ENCODE results near the gene MARCKSL1.

- TF ChIP-seq CTCF (IDR thresholded peaks at IDR 0.05; ENCODE audit: low read depth, low read length, poor library complexity, severe bottlenecking): no peak
- no peak for TF ChIP-seq EZH2phosphoT487 (IDR thresholded peaks at IDR 0.05; ENCODE audit: borderline replicate concordance, low read length)
Observed at GRCh38 chr1:32285658-32286057, 50.4 kb downstream of the MARCKSL1 start.

Data from DOHH2 (cell line).